ENCODE data around the gene TFDP1.

TFDP1 gene

GRCh38 chr13:113584205-113584869 is at the start of gene TFDP1:
TFDP1 (plus strand) TSS chr13:113584753; CDS start chr13:113585838, 1,085 bp downstream.
- DNase-seq (ENCODE audit: low spot score), result peak; percentile 91

- no peak for DNase-seq (ENCODE audit: low spot score)
These were observed 49.2 kb upstream of the TFDP1 start for GRCh38 chr13:113535381-113535781.

GRCh38 chr13:113536461-113537110 is 48.0 kb upstream of the TFDP1 start:
- DNase-seq (ENCODE audit: low spot score), result no peak

GRCh38 chr13:113537205-113537604 is 47.3 kb upstream of the TFDP1 start:
- no peak for DNase-seq (ENCODE audit: low spot score)

GRCh38 chr13:113537909-113538688 is 46.5 kb upstream of the TFDP1 start:
- no peak for DNase-seq (ENCODE audit: low spot score)

- no peak for DNase-seq (ENCODE audit: low spot score)
These were observed 45.9 kb upstream of the TFDP1 start for GRCh38 chr13:113538689-113539058.

- DNase-seq (ENCODE audit: low spot score), result no peak
These were observed 45.4 kb upstream of the TFDP1 start for GRCh38 chr13:113539176-113539575.

- DNase-seq (ENCODE audit: low spot score), result no peak
These were observed 44.7 kb upstream of the TFDP1 start for GRCh38 chr13:113539822-113540221.

- no peak for DNase-seq (ENCODE audit: low spot score)
These were observed 44.0 kb upstream of the TFDP1 start for GRCh38 chr13:113540523-113540922.

GRCh38 chr13:113542751-113543424 is 41.7 kb upstream of the TFDP1 start:
- no peak for DNase-seq (ENCODE audit: low spot score)

GRCh38 chr13:113544071-113544891 is 40.3 kb upstream of the TFDP1 start:
- DNase-seq (ENCODE audit: low spot score), result no peak

- no peak for DNase-seq (ENCODE audit: low spot score)
These were observed 39.7 kb upstream of the TFDP1 start for GRCh38 chr13:113544896-113545295.

GRCh38 chr13:113545455-113545930 is 39.1 kb upstream of the TFDP1 start:
- DNase-seq (ENCODE audit: low spot score), result no peak

GRCh38 chr13:113545931-113546516 is 38.5 kb upstream of the TFDP1 start:
- no peak for DNase-seq (ENCODE audit: low spot score)

- DNase-seq (ENCODE audit: low spot score), result no peak
These were observed 37.8 kb upstream of the TFDP1 start for GRCh38 chr13:113546571-113547237.

GRCh38 chr13:113547238-113547971 is 37.1 kb upstream of the TFDP1 start:
- no peak for DNase-seq (ENCODE audit: low spot score)

GRCh38 chr13:113548171-113548641 is 36.3 kb upstream of the TFDP1 start:
- no peak for DNase-seq (ENCODE audit: low spot score)

GRCh38 chr13:113548778-113549621 is 35.6 kb upstream of the TFDP1 start:
- DNase-seq (ENCODE audit: low spot score), result no peak

GRCh38 chr13:113550453-113550852 is 34.1 kb upstream of the TFDP1 start:
- no peak for DNase-seq (ENCODE audit: low spot score)
